B cell (primary cell): ENCODE results near the gene PARD6A. TPM values are rescaled to one million over a fixed set of nuclear protein-coding genes. Genes with fewer than 3 reads are reported as not detected.

Experiments used
- ATAC-seq: fragments of 200-7000 bp; cut with Tn5 transposase; one replicate; pipeline ENCODE4 v1.10.0; 2021; ENCODE audit warnings: low read depth, mild to moderate bottlenecking, moderate number of reproducible peaks, moderate library complexity
- CTCF ChIA-PET: fragments of 350-600 bp; sonication (Branson Sonifier 250); formaldehyde crosslinking; loops from one replicate; lab custom pipeline; 2021; ENCODE audit warnings: antibody characterized with exemption, inconsistent platforms; lab: Charles Lee
- POLR2A ChIA-PET: fragments of 350-600 bp; sonication (Branson Sonifier 250); formaldehyde crosslinking; loops from one replicate; lab custom pipeline; 2021; ENCODE audit warnings: antibody characterized with exemption; lab: Charles Lee
- DNase-seq: peaks from one replicate; pipeline ENCODE4 v3.0.0; 2013
- H2AFZ ChIP-seq: 2 replicates; pipeline ENCODE4 v1.6.1; 2012; ENCODE audit warnings: mild to moderate bottlenecking, low read depth, low read length; ENCODE audit not compliant: insufficient read depth, poor library complexity, severe bottlenecking
- H3K27ac ChIP-seq, 2 donors: 1 replicate in 1 of 2; 2 replicates in 1 of 2; pipeline ENCODE4 v1.5.1; 2012 to 2013; ENCODE audit warnings: low read length in 2 of 2, mild to moderate bottlenecking in 2 of 2, moderate library complexity in 1 of 2
- H3K27me3 ChIP-seq, 4 experiments: fragments of 200-600 bp in 1 of 4; sonication (generic) in 1 of 4; replicated peaks in 1 of 4; 1 replicate in 2 of 4; 2 replicates in 2 of 4; pipeline versions ENCODE4 v1.6.1 to v1.7.0; 2013 to 2016; ENCODE audit warnings: low read length in 3 of 4, mild to moderate bottlenecking in 2 of 4, mixed read lengths in 1 of 4, moderate library complexity in 1 of 4; ENCODE audit not compliant: insufficient read depth in 4 of 4, control insufficient read depth in 3 of 4; ENCODE audit errors: control extremely low read depth in 1 of 4
- H3K36me3 ChIP-seq, 2 experiments: replicated peaks in 1 of 2; 1 replicate in 1 of 2; 2 replicates in 1 of 2; pipeline versions ENCODE4 v1.6.1 to v1.7.1; 2013; ENCODE audit warnings: low read length in 1 of 2; ENCODE audit not compliant: insufficient read depth in 2 of 2, control insufficient read depth in 1 of 2; ENCODE audit errors: control extremely low read depth in 1 of 2, extremely low read depth in 1 of 2
- H3K4me1 ChIP-seq, 2 donors: fragments of 200-600 bp in 1 of 2; sonication (generic) in 1 of 2; 1 replicate in 1 of 2; 2 replicates in 1 of 2; pipeline versions ENCODE4 v1.5.1 to v1.6.1; 2013 to 2017; ENCODE audit warnings: low read length in 2 of 2; ENCODE audit not compliant: control insufficient read depth in 2 of 2, insufficient read depth in 2 of 2
- H3K4me2 ChIP-seq: replicated peaks from 2 replicates; pipeline ENCODE3; 2012; ENCODE audit warnings: mild to moderate bottlenecking, low read depth, low read length; ENCODE audit not compliant: poor library complexity, severe bottlenecking
- H3K4me3 ChIP-seq, 5 experiments: fragments of 200-600 bp in 1 of 5; sonication (generic) in 1 of 5; 1 replicate in 3 of 5; 2 replicates in 2 of 5; pipeline versions ENCODE4 v1.5.1 to v1.7.0; 2011 to 2016; ENCODE audit warnings: low read length in 4 of 5, mild to moderate bottlenecking in 4 of 5, low read depth in 2 of 5, control low read depth in 1 of 5, moderate library complexity in 1 of 5; ENCODE audit not compliant: insufficient read depth in 1 of 5; ENCODE audit errors: control extremely low read depth in 1 of 5, extremely low read depth in 1 of 5
- H3K79me2 ChIP-seq: fragments of 200-600 bp; sonication (generic); one replicate; pipeline ENCODE4 v1.6.0; 2016; ENCODE audit warnings: low read length; ENCODE audit not compliant: control insufficient read depth, insufficient read depth
- H3K9ac ChIP-seq: fragments of 200-600 bp; sonication (generic); 2 replicates; pipeline ENCODE4 v1.6.1; 2017; ENCODE audit warnings: mild to moderate bottlenecking, low read length, moderate library complexity
- H3K9me3 ChIP-seq, 3 donors: one replicate each; pipeline versions ENCODE4 v1.6.1 to v1.7.1; 2013; ENCODE audit warnings: low read length in 2 of 3; ENCODE audit not compliant: control insufficient read depth in 2 of 3, insufficient read depth in 1 of 3; ENCODE audit errors: control extremely low read depth in 1 of 3
- H4K20me1 ChIP-seq: 2 replicates; pipeline ENCODE4 v1.6.0; 2012; ENCODE audit warnings: mild to moderate bottlenecking, low read length; ENCODE audit not compliant: insufficient read depth, control insufficient read depth, poor library complexity, severe bottlenecking
- H3K27ac Mint-ChIP-seq: one replicate; pipeline ENCODE4 v1.8.0; 2021; ENCODE audit warnings: mixed read lengths
- H3K27me3 Mint-ChIP-seq: one replicate; pipeline ENCODE4 v1.8.0; 2021; ENCODE audit warnings: mixed read lengths
- H3K4me1 Mint-ChIP-seq: one replicate; pipeline ENCODE4 v1.8.0; 2021; ENCODE audit warnings: mixed read lengths
- H3K4me3 Mint-ChIP-seq: one replicate; pipeline ENCODE4 v1.8.0; 2021; ENCODE audit warnings: mixed read lengths
- H3K9me3 Mint-ChIP-seq: one replicate; pipeline ENCODE4 v1.8.0; 2022; ENCODE audit warnings: mixed read lengths; ENCODE audit not compliant: insufficient read depth
- EZH2 ChIP-seq: IDR thresholded peaks from 2 replicates; pipeline ENCODE4 v1.6.1; 2012; ENCODE audit warnings: borderline replicate concordance, low read depth, mild to moderate bottlenecking, moderate library complexity, low read length; ENCODE audit not compliant: insufficient read depth, poor library complexity, severe bottlenecking
- WGBS: methylation state at CpG from one replicate; pipeline ENCODE4 v1.1.5; 2013; ENCODE audit warnings: missing lambda C conversion rate; ENCODE audit not compliant: insufficient coverage; 5-methylcytosine and 5-hydroxymethylcytosine counted together
- intact Hi-C: fragments of 100-400 bp; cut with micrococcal nuclease; formaldehyde crosslinking; loops from one replicate; pipeline ENCODE4 v1.10.0; 2022
- polyA plus RNA-seq: library from polyadenylated mRNA; depleted of rRNA; stranded (reverse); fragments of >200 nt; gene quantifications from 2 replicates; pipeline ENCODE4 v1.2.3, GENCODE V29; 2012
- total RNA-seq, 2 donors: library from RNA; stranded (reverse); fragments of 120-200 nt in 1 of 2; gene quantifications; 1 replicate in 1 of 2; 2 replicates in 1 of 2; pipeline versions ENCODE4 v1.2.3 to v1.2.4, GENCODE V29; 2013 to 2022
- TF ChIP-seq, protein P1 (sequence below): fragments of 200-600 bp; IDR thresholded peaks from one replicate; pipeline ENCODE4 v1.8.0; 2022; ENCODE audit warnings: antibody characterized with exemption, mild to moderate bottlenecking

PARD6A gene
- total and polyA plus RNA-seq, 2 donors (not counting 1 experiment from before 2014, with no cell fraction given) = 14.8 to 15.9 TPM

DNA sequence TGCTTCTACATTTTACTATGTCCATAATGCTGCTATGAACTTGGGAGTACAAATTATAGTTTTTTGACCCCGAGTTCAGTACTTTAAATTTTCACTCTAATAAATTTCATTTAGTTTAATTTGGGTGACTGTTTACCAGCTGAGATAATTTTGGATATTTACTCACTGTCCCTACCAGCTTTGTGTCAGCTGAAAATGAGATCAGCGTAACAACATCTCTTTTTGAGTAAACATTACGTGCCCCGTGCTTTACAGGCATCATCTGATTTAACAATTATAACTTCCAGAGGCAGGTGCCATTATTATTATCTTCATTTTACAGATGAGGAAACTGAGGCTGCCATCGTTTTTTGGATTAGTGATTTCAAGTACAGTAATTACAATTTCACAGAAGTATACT lies 43.4 kb downstream of the PARD6A start:
- intact Hi-C loops = no loop called here
- no peak overlapping the region for H3K27ac Mint-ChIP-seq
- Histone ChIP-seq H3K36me3 (no peaks in the 10 kb centered on the region), H3K9ac (no peak overlapping the region), H3K9me3 (peaks cover 0 to 8% (median 0%) of the 10 kb centered on the region in 3 donors), H3K79me2 (peaks cover 35% of the 10 kb centered on the region), H3K4me2 (no peak overlapping the region), H3K27me3 (no peaks in the 10 kb centered on the region), H3K27ac (no peak overlapping the region), H3K4me1 (no peaks in the 10 kb centered on the region), H4K20me1 (no peaks in the 10 kb centered on the region), H3K4me3 (no peak overlapping the region), H2AFZ (no peak overlapping the region)
- TF ChIP-seq EZH2 = no peak
- TF ChIP-seq, protein P1, sequence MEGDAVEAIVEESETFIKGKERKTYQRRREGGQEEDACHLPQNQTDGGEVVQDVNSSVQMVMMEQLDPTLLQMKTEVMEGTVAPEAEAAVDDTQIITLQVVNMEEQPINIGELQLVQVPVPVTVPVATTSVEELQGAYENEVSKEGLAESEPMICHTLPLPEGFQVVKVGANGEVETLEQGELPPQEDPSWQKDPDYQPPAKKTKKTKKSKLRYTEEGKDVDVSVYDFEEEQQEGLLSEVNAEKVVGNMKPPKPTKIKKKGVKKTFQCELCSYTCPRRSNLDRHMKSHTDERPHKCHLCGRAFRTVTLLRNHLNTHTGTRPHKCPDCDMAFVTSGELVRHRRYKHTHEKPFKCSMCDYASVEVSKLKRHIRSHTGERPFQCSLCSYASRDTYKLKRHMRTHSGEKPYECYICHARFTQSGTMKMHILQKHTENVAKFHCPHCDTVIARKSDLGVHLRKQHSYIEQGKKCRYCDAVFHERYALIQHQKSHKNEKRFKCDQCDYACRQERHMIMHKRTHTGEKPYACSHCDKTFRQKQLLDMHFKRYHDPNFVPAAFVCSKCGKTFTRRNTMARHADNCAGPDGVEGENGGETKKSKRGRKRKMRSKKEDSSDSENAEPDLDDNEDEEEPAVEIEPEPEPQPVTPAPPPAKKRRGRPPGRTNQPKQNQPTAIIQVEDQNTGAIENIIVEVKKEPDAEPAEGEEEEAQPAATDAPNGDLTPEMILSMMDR = no peak
- ChIA-PET CTCF (no interaction called here), POLR2A (no interaction called here)
- no peak overlapping the region for H3K4me3 Mint-ChIP-seq
- no peak for DNase-seq
- H3K27me3 Mint-ChIP-seq = no peaks in the 10 kb centered on the region
- peaks cover 2% of the 10 kb centered on the region for H3K4me1 Mint-ChIP-seq
- WGBS = no CpG with 5 or more reads among the region's 5 CpGs
- no peaks in the 10 kb centered on the region for H3K9me3 Mint-ChIP-seq
- no peak for ATAC-seq

DNA sequence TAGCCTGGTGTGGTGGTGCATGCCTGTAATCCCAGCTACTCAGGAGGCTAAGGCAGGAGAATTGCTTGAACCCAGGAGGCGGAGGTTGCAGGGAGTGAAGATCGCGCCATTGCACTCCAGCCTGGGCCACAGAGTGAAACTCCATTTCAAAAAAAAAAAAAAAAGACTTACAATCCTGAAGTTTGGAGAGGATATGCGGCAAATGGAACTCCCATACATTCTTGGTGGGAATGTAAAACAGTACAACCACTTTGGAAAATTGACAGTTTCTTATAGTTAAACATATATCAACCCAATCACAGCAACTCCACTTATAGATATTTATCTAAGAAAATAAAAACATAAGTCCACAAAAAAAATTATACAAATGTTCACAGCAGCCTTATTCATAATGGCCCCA lies 46.5 kb downstream of the PARD6A start:
- Mint-ChIP-seq H3K9me3 (no peaks in the 10 kb centered on the region), H3K4me1 (peaks cover 5% of the 10 kb centered on the region), H3K4me3 (no peak overlapping the region), H3K27ac (no peak overlapping the region), H3K27me3 (no peaks in the 10 kb centered on the region)
- ChIA-PET CTCF (no interaction called here), POLR2A (no interaction called here)
- Histone ChIP-seq H4K20me1 (no peaks in the 10 kb centered on the region), H3K4me2 (no peak overlapping the region), H3K27ac (no peak overlapping the region), H3K79me2 (peaks cover 39% of the 10 kb centered on the region), H3K4me1 (no peaks in the 10 kb centered on the region), H3K36me3 (no peaks in the 10 kb centered on the region), H3K27me3 (no peaks in the 10 kb centered on the region), H3K9me3 (no peaks in the 10 kb centered on the region), H3K9ac (no peak overlapping the region), H3K4me3 (no peak overlapping the region), H2AFZ (no peak overlapping the region)
- intact Hi-C loops = no loop called here
- TF ChIP-seq, protein P1 = no peak
- DNase-seq (no peak), ATAC-seq (no peak)
- WGBS = no CpG with 5 or more reads among the region's 4 CpGs
